ENCODE results near the gene UQCC2.
A peak's percentile ranks its signal among the peaks of the same experiment; 100 is the strongest.

UQCC2 gene

GRCh38 chr6:33744001-33744848, 32.7 kb upstream of the UQCC2 start:
- DNase-seq: peak in 1 of 2 experiments; percentile 33

GRCh38 chr6:33742837-33743236, 31.3 kb upstream of the UQCC2 start:
- peak in 1 of 2 experiments; percentile 17 for DNase-seq

GRCh38 chr6:33742092-33742491, 30.6 kb upstream of the UQCC2 start:
- DNase-seq: no peak

GRCh38 chr6:33740794-33741193, 29.3 kb upstream of the UQCC2 start:
- no peak for DNase-seq

GRCh38 chr6:33740204-33740608, 28.7 kb upstream of the UQCC2 start:
- peak; percentile 74 to 92 for DNase-seq

GRCh38 chr6:33739571-33739970, 28.1 kb upstream of the UQCC2 start:
- DNase-seq: no peak

GRCh38 chr6:33738879-33739278, 27.4 kb upstream of the UQCC2 start:
- DNase-seq: no peak

GRCh38 chr6:33738153-33738552, 26.7 kb upstream of the UQCC2 start:
- DNase-seq: no peak

GRCh38 chr6:33737267-33738026, 25.9 kb upstream of the UQCC2 start:
- DNase-seq: no peak

GRCh38 chr6:33735216-33735615, 23.7 kb upstream of the UQCC2 start:
- DNase-seq: no peak

GRCh38 chr6:33733709-33734007, 22.2 kb upstream of the UQCC2 start:
- DNase-seq: no peak

- DNase-seq: no peak
Observed at GRCh38 chr6:33732817-33733708, 21.6 kb upstream of the UQCC2 start.

GRCh38 chr6:33732385-33732784, 20.9 kb upstream of the UQCC2 start:
- no peak for DNase-seq

GRCh38 chr6:33731751-33732282, 20.3 kb upstream of the UQCC2 start:
- DNase-seq: no peak

- DNase-seq: no peak
Observed at GRCh38 chr6:33731035-33731434, 19.5 kb upstream of the UQCC2 start.

GRCh38 chr6:33730611-33731010, 19.1 kb upstream of the UQCC2 start:
- no peak for DNase-seq

- no peak for DNase-seq
Observed at GRCh38 chr6:33729059-33729458, 17.6 kb upstream of the UQCC2 start.

- no peak for DNase-seq
Observed at GRCh38 chr6:33728438-33728837, 16.9 kb upstream of the UQCC2 start.

GRCh38 chr6:33727932-33728331, 16.4 kb upstream of the UQCC2 start:
- peak; percentile 80 to 89 for DNase-seq

- DNase-seq: no peak
Observed at GRCh38 chr6:33727126-33727525, 15.6 kb upstream of the UQCC2 start.

GRCh38 chr6:33726696-33727095, 15.2 kb upstream of the UQCC2 start:
- no peak for DNase-seq

GRCh38 chr6:33725891-33726673, 14.6 kb upstream of the UQCC2 start:
- no peak for DNase-seq

Data from cerebellar nuclear complex (tissue), 1 donor.